Hepatocyte (in vitro differentiated cells): ENCODE data around the gene KCNQ1. TPM values are rescaled to one million over a fixed set of nuclear protein-coding genes. Genes with fewer than 3 reads are reported as not detected.

Experiments used
- DNase-seq: peaks from one replicate; pipeline ENCODE4 v3.0.0-alpha.2; 2016; ENCODE audit warnings: low spot score
- H2AFZ ChIP-seq: fragments of 200-600 bp; sonication (generic); 2 replicates; pipeline ENCODE4 v1.6.0; 2016; ENCODE audit warnings: antibody characterized with exemption, mild to moderate bottlenecking
- H3K27ac ChIP-seq: fragments of 200-600 bp; sonication (generic); 2 replicates; pipeline ENCODE4 v1.5.1; 2016; ENCODE audit warnings: mild to moderate bottlenecking
- H3K27me3 ChIP-seq: fragments of 200-600 bp; sonication (generic); 2 replicates; pipeline ENCODE4 v1.6.1; 2016
- H3K36me3 ChIP-seq: fragments of 200-600 bp; sonication (generic); replicated peaks from 2 replicates; pipeline ENCODE4 v1.5.1; 2016; ENCODE audit warnings: low read depth; ENCODE audit not compliant: insufficient read depth
- H3K4me1 ChIP-seq: fragments of 200-600 bp; sonication (generic); 2 replicates; pipeline ENCODE4 v1.5.1; 2016; ENCODE audit warnings: mild to moderate bottlenecking, moderate library complexity; ENCODE audit not compliant: insufficient read depth
- H3K4me2 ChIP-seq: fragments of 200-600 bp; sonication (generic); 2 replicates; pipeline ENCODE4 v1.6.0; 2016
- H3K4me3 ChIP-seq: fragments of 200-600 bp; sonication (generic); 2 replicates; pipeline ENCODE4 v1.5.1; 2016; ENCODE audit warnings: mild to moderate bottlenecking
- H3K79me2 ChIP-seq: fragments of 200-600 bp; sonication (generic); 2 replicates; pipeline ENCODE4 v1.6.0; 2017; ENCODE audit warnings: mild to moderate bottlenecking
- H3K9me2 ChIP-seq: fragments of 200-600 bp; sonication (generic); replicated peaks from 2 replicates; pipeline ENCODE4 v1.6.0; 2017; ENCODE audit warnings: mild to moderate bottlenecking; ENCODE audit not compliant: insufficient read depth
- H3K9me3 ChIP-seq: fragments of 200-600 bp; sonication (generic); 2 replicates; pipeline ENCODE4 v1.5.1; 2016; ENCODE audit warnings: low read depth, mild to moderate bottlenecking
- H4K20me1 ChIP-seq: fragments of 200-600 bp; sonication (generic); 2 replicates; pipeline ENCODE4 v1.6.0; 2016; ENCODE audit warnings: mild to moderate bottlenecking; ENCODE audit not compliant: insufficient read depth, poor library complexity, severe bottlenecking
- CTCF ChIP-seq: fragments of 200-600 bp; sonication (generic); IDR thresholded peaks from 2 replicates; pipeline ENCODE4 v1.5.1; 2016; ENCODE audit warnings: antibody characterized with exemption, mild to moderate bottlenecking; ENCODE audit not compliant: poor library complexity
- EZH2 ChIP-seq: fragments of 200-600 bp; sonication (generic); IDR thresholded peaks from 2 replicates; pipeline ENCODE4 v1.6.1; 2016; ENCODE audit warnings: antibody characterized with exemption, mild to moderate bottlenecking, borderline replicate concordance
- EZH2phosphoT487 ChIP-seq: fragments of 200-600 bp; sonication (generic); IDR thresholded peaks from one replicate; pipeline ENCODE4 v1.6.1; 2018; ENCODE audit warnings: antibody characterized with exemption, mild to moderate bottlenecking, low read depth, moderate library complexity; ENCODE audit not compliant: unreplicated experiment, severe bottlenecking
- WGBS: methylation state at CpG from one replicate; pipeline ENCODE4 v1.1.6; 2016; ENCODE audit warnings: low lambda C conversion rate; ENCODE audit errors: missing lambda C conversion rate; 5-methylcytosine and 5-hydroxymethylcytosine counted together
- polyA plus RNA-seq: library from polyadenylated mRNA; unstranded; fragments of >200 nt; fragmentation: Nextera tagmentation; extraction: Ambion mirVana; gene quantifications from 2 replicates; pipeline ENCODE4 v1.2.1, GENCODE V29; 2016
- total RNA-seq: library from RNA; depleted of rRNA; stranded (reverse); fragments of >200 nt; gene quantifications from 2 replicates; pipeline ENCODE4 v1.2.3, GENCODE V29; 2014

Gene KCNQ1
- total and polyA plus RNA-seq, 2 experiments from 2014 or later: 1.8 to 6.4 TPM

GRCh38 chr11:2511421-2512369 is 66.9 kb downstream of the KCNQ1 start:
- Histone ChIP-seq H3K27ac (no peak overlapping the region), H3K9me3 (no peaks in the 10 kb centered on the region), H3K79me2 (no peaks in the 10 kb centered on the region), H2AFZ (no peak overlapping the region), H3K36me3 (no peaks in the 10 kb centered on the region), H3K27me3 (peaks cover 4% of the 10 kb centered on the region), H3K4me1 (no peaks in the 10 kb centered on the region), H3K4me2 (no peak overlapping the region), H3K4me3 (no peak overlapping the region), H3K9me2 (no peaks in the 10 kb centered on the region), H4K20me1 (no peaks in the 10 kb centered on the region)
- 92% methylated on average over 27 of the region's 27 CpGs for WGBS
- no peak for DNase-seq
- TF ChIP-seq EZH2phosphoT487 (no peak), CTCF (no peak), EZH2 (no peak)

GRCh38 chr11:2512431-2513407 is 67.9 kb downstream of the KCNQ1 start:
- H3K9me3 ChIP-seq: no peaks in the 10 kb centered on the region
- H3K36me3 ChIP-seq: no peaks in the 10 kb centered on the region
- H3K9me2 ChIP-seq: no peaks in the 10 kb centered on the region
- no peak overlapping the region for H3K27ac ChIP-seq
- H3K4me2 ChIP-seq: no peak overlapping the region
- TF ChIP-seq EZH2phosphoT487 (no peak), CTCF (no peak), EZH2 (no peak)
- H4K20me1 ChIP-seq: no peaks in the 10 kb centered on the region
- peak; percentile 56 for DNase-seq
- H3K4me1 ChIP-seq: no peaks in the 10 kb centered on the region
- H2AFZ ChIP-seq: no peak overlapping the region
- 84% methylated on average over 21 of the region's 21 CpGs for WGBS
- H3K4me3 ChIP-seq: no peak overlapping the region
- H3K27me3 ChIP-seq: no peaks in the 10 kb centered on the region
- H3K79me2 ChIP-seq: no peaks in the 10 kb centered on the region

- Histone ChIP-seq H3K36me3 (no peaks in the 10 kb centered on the region), H3K4me2 (no peak overlapping the region), H2AFZ (no peak overlapping the region), H3K79me2 (no peaks in the 10 kb centered on the region), H3K27me3 (no peaks in the 10 kb centered on the region), H3K4me3 (no peak overlapping the region), H3K4me1 (no peaks in the 10 kb centered on the region), H3K27ac (no peak overlapping the region), H3K9me3 (no peaks in the 10 kb centered on the region), H3K9me2 (no peaks in the 10 kb centered on the region), H4K20me1 (no peaks in the 10 kb centered on the region)
- no peak for DNase-seq
- WGBS: 96% methylated on average over 6 of the region's 6 CpGs
- TF ChIP-seq CTCF (no peak), EZH2phosphoT487 (no peak), EZH2 (no peak)
These were observed 68.6 kb downstream of the KCNQ1 start for GRCh38 chr11:2513441-2513840.
